Naive thymus-derived CD8-positive, alpha-beta T cell (primary cell): ENCODE results near the gene ITPRIPL2. TPM values are rescaled to one million over a fixed set of nuclear protein-coding genes. Genes with fewer than 3 reads are reported as not detected.

Source experiments
- ATAC-seq, 2 donors: fragments of 150-1000 bp; cut with Tn5 transposase in 1 of 2; sonication (Bioruptor Pico), chemical (Tn5 transposase) in 1 of 2; 1 replicate in 1 of 2; 2 replicates in 1 of 2; pipeline ENCODE4 v1.10.0; 2021; ENCODE audit warnings: mild to moderate bottlenecking in 2 of 2, moderate library complexity in 2 of 2
- POLR2A ChIA-PET: fragments of 350-600 bp; sonication (Branson Sonifier 250); formaldehyde crosslinking; loops from one replicate; lab custom pipeline; 2021; ENCODE audit warnings: antibody characterized with exemption; lab: Charles Lee
- DNase-seq, 10 donors: peaks; one replicate each; pipeline versions ENCODE4 v3.0.0 to v3.0.0-alpha.2; 2020 to 2022
- H3K27ac Mint-ChIP-seq, 10 donors: one replicate each; pipeline ENCODE4 v1.8.0; 2020 to 2022; ENCODE audit warnings: mild to moderate bottlenecking in 10 of 10, mixed read lengths in 10 of 10, moderate library complexity in 4 of 10, inconsistent platforms in 1 of 10
- H3K27me3 Mint-ChIP-seq, 5 donors: one replicate each; pipeline ENCODE4 v1.8.0; 2021 to 2022; ENCODE audit warnings: mixed read lengths in 5 of 5
- H3K36me3 Mint-ChIP-seq, 3 donors: one replicate each; pipeline ENCODE4 v1.8.0; 2020 to 2022; ENCODE audit warnings: mixed read lengths in 3 of 3, mild to moderate bottlenecking in 2 of 3, inconsistent platforms in 1 of 3
- H3K4me1 Mint-ChIP-seq, 4 donors: one replicate each; pipeline ENCODE4 v1.8.0; 2021 to 2022; ENCODE audit warnings: mixed read lengths in 4 of 4
- H3K4me3 Mint-ChIP-seq, 10 donors: one replicate each; pipeline ENCODE4 v1.8.0; 2020 to 2022; ENCODE audit warnings: mild to moderate bottlenecking in 10 of 10, mixed read lengths in 10 of 10, moderate library complexity in 6 of 10, inconsistent platforms in 1 of 10
- H3K9me3 Mint-ChIP-seq, 9 donors: one replicate each; pipeline ENCODE4 v1.8.0; 2020 to 2022; ENCODE audit warnings: mixed read lengths in 9 of 9, mild to moderate bottlenecking in 3 of 9, inconsistent platforms in 1 of 9, moderate library complexity in 1 of 9
- polyA plus RNA-seq, 3 donors: library from polyadenylated mRNA; unstranded; fragments of 300-500 nt; fragmentation: Illumina TruSeq; gene quantifications; one replicate each; pipeline ENCODE4 v1.2.3, GENCODE V29; 2021
- total RNA-seq, 8 experiments: library from RNA in 2 of 8; stranded (reverse) in 2 of 8; gene quantifications; one replicate each; pipeline ENCODE4 v1.2.3 and lab custom pipeline; 2021 to 2026

The ITPRIPL2 gene
- total and polyA plus RNA-seq, 5 experiments from 2014 or later, result 0.13 to 0.23 (median 0.17) TPM; not detected in 1

DNA sequence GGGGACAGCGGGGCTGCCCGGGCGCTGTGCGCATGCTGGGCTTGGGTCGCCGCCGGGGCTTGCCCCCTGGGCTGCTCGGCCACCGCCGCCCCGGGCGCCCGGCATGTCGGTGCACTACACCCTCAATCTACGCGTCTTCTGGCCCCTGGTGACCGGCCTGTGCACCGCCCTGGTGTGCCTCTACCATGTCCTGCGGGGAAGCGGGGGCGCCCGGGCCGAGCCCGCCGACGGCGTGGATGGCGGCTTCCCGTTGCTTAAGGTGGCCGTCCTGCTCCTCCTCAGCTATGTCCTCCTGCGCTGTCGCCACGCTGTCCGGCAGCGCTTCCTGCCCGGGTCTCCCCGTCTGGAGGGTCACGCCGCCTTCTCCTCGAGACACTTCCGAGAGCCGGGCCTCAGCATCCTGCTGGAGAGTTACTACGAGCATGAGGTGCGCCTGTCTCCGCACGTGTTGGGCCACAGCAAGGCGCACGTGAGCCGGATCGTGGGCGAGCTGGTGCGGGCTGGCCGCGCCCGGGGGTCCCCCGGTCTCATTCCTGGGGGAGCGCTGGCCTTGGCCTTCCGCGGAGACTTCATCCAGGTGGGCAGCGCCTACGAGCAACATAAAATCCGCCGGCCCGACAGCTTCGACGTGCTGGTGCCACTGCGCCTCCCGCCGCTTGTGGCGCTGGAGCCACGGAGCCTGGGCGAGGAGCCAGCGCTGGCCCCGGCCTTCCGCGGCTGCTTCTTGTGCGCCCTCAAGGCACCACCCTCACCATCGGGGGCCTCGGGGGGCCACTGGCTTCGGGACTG lies 789 bp downstream of the ITPRIPL2 start:
- no peak overlapping the region for H3K4me3 Mint-ChIP-seq
- POLR2A ChIA-PET, result no interaction called here
- H3K4me1 Mint-ChIP-seq, result peaks cover 3 to 18% (median 5%) of the 10 kb centered on the region in 4 donors
- peaks cover 6 to 50% (median 26%) of the 10 kb centered on the region in 5 donors for H3K27me3 Mint-ChIP-seq
- ATAC-seq (no peak), DNase-seq (no peak)
- no peaks in the 10 kb centered on the region for H3K9me3 Mint-ChIP-seq
- H3K27ac Mint-ChIP-seq, result no peak overlapping the region
- H3K36me3 Mint-ChIP-seq, result no peaks in the 10 kb centered on the region

DNA sequence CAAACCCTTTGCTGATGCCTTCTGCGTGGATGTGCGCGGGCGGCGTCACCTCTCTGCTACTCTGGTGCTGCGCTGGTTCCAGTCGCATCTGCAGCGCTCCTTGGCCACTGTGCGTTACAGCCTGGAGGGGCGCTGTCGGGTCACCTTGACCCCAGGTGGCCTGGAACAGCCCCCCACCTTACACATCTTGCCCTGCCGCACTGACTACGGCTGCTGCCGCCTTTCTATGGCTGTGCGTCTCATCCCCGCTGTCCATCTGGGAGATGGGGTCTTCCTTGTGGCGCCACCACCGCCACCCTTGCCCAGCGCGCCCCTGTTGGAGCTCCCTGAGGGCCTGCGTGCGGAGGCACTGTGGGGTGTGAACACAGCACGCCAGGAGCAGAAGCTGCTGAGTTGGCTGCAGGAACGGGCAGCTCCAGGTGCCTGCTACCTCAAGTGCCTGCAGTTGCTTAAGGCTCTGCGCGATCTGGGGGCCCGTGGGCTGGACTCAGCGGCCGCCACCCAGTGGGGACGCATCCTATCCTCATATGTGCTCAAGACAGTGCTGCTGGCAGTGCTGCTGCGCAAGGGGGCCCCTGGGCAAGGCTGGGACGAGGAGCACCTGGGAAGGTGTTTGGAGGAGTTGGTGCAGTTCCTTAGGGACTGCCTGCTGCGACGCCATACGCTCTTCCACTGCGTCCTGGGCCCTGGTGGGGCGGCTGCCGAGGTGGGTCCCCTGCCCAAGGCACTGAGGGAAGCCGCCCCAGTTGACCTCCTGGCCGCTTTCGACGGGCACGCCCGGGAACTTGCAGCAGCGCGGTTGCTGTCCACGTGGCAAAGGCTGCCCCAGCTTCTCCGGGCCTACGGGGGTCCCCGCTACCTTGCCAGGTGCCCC lies 1.6 kb downstream of the ITPRIPL2 start:
- Mint-ChIP-seq H3K4me1 (peaks cover 3 to 21% (median 5%) of the 10 kb centered on the region in 4 donors), H3K36me3 (no peaks in the 10 kb centered on the region), H3K9me3 (no peaks in the 10 kb centered on the region), H3K4me3 (no peak overlapping the region), H3K27ac (no peak overlapping the region), H3K27me3 (peaks cover 6 to 50% (median 26%) of the 10 kb centered on the region in 5 donors)
- DNase-seq (no peak), ATAC-seq (no peak)
- POLR2A ChIA-PET, result no interaction called here

GRCh38 chr16:19116711-19117449 lies 3.1 kb downstream of the ITPRIPL2 start:
- H3K4me1 Mint-ChIP-seq, result peaks cover 3 to 21% (median 5%) of the 10 kb centered on the region in 4 donors
- ATAC-seq (no peak), DNase-seq (no peak)
- POLR2A ChIA-PET, result no interaction called here
- H3K4me3 Mint-ChIP-seq, result peak overlapping the region in 1 of 10 donors; percentile 16
- H3K9me3 Mint-ChIP-seq, result no peaks in the 10 kb centered on the region
- H3K36me3 Mint-ChIP-seq, result no peaks in the 10 kb centered on the region
- peak overlapping the region in 3 of 10 donors; percentile 12 to 37 (median 34) for H3K27ac Mint-ChIP-seq
- H3K27me3 Mint-ChIP-seq, result peaks cover 6 to 40% (median 23%) of the 10 kb centered on the region in 5 donors

- DNase-seq, result no peak
- POLR2A ChIA-PET, result no interaction called here
- no peak for ATAC-seq
- peaks cover 3 to 19% (median 5%) of the 10 kb centered on the region in 4 donors for H3K4me1 Mint-ChIP-seq
- H3K27ac Mint-ChIP-seq, result peak overlapping the region in 4 of 10 donors; percentile 1 to 58 (median 4)
- H3K36me3 Mint-ChIP-seq, result no peaks in the 10 kb centered on the region
- no peaks in the 10 kb centered on the region for H3K9me3 Mint-ChIP-seq
- peak overlapping the region in 7 of 10 donors; percentile 0 to 74 (median 8) for H3K4me3 Mint-ChIP-seq
- peaks cover 4 to 25% (median 14%) of the 10 kb centered on the region in 5 donors for H3K27me3 Mint-ChIP-seq
Measured at GRCh38 chr16:19118938-19119431, 5.2 kb downstream of the ITPRIPL2 start.

- Mint-ChIP-seq H3K27ac (no peak overlapping the region), H3K4me1 (peaks cover 3 to 19% (median 5%) of the 10 kb centered on the region in 4 donors), H3K4me3 (no peak overlapping the region), H3K9me3 (no peaks in the 10 kb centered on the region), H3K36me3 (no peaks in the 10 kb centered on the region), H3K27me3 (peaks cover 6 to 25% (median 14%) of the 10 kb centered on the region in 5 donors)
- no peak for ATAC-seq
- no peak for DNase-seq
- POLR2A ChIA-PET, result no interaction called here
Measured at GRCh38 chr16:19119564-19119963, 5.8 kb downstream of the ITPRIPL2 start.

GRCh38 chr16:19123535-19124178 lies 9.9 kb downstream of the ITPRIPL2 start:
- H3K27me3 Mint-ChIP-seq, result peaks cover 6 to 17% (median 10%) of the 10 kb centered on the region in 5 donors
- H3K27ac Mint-ChIP-seq, result no peak overlapping the region
- ATAC-seq (no peak), DNase-seq (no peak)
- no peak overlapping the region for H3K4me3 Mint-ChIP-seq
- POLR2A ChIA-PET, result no interaction called here
- H3K36me3 Mint-ChIP-seq, result no peaks in the 10 kb centered on the region
- no peaks in the 10 kb centered on the region for H3K9me3 Mint-ChIP-seq
- H3K4me1 Mint-ChIP-seq, result peaks cover 3 to 10% (median 5%) of the 10 kb centered on the region in 4 donors

DNA sequence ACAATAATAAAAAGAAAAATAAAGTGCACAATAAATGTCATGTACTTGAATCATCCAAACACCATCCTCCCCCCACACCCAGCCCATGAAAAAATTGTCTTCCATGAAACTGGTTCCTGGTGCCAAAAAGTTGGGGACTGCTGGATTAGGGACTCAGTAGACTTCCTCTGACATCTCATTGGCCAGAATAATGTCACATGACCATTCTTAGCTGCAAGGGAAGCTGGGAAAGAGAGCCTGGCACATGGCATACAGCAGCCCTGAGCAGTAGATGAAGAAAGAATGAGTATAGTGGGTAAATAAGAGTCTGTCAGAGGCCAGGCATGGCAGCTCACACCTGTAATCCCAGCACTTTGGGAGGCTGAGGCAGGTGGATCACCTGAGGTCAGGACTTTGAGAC lies 12.5 kb downstream of the ITPRIPL2 start:
- no peak overlapping the region for H3K27ac Mint-ChIP-seq
- ATAC-seq (no peak), DNase-seq (no peak)
- no peaks in the 10 kb centered on the region for H3K9me3 Mint-ChIP-seq
- H3K27me3 Mint-ChIP-seq, result peaks cover 3 to 9% (median 7%) of the 10 kb centered on the region in 5 donors
- H3K36me3 Mint-ChIP-seq, result no peaks in the 10 kb centered on the region
- H3K4me1 Mint-ChIP-seq, result peaks cover 6 to 16% (median 10%) of the 10 kb centered on the region in 4 donors
- H3K4me3 Mint-ChIP-seq, result no peak overlapping the region
- POLR2A ChIA-PET, result no interaction called here

- no peak for DNase-seq
- no peak overlapping the region for H3K4me3 Mint-ChIP-seq
Measured at GRCh38 chr16:19127205-19127604, 13.4 kb downstream of the ITPRIPL2 start.

DNA sequence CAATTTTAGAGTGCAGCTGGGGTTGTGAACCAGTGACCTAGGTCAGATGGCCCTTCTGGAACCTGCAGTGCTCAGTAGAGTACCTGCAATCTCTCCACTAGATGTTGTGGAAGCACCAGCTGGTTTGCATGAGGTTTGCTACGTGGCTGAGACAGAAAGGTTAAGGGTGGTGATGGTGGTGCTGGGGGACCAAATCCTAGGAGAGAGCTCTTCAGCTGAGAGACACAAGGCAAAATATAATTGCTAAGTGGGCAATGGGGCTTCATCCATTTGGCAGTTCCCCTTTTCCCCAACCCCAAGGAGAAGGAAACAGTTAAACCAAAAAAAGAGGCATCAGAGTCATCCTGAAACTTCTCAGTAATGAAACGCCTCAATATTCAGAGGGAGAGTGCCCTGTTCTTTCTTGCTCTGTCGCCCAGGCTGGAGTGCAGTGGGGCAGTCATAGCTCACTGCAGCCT lies 13.9 kb downstream of the ITPRIPL2 start:
- Mint-ChIP-seq H3K4me3 (no peak overlapping the region), H3K36me3 (no peaks in the 10 kb centered on the region), H3K9me3 (no peaks in the 10 kb centered on the region), H3K27me3 (peaks cover under 1 to 9% (median 5%) of the 10 kb centered on the region in 5 donors), H3K27ac (no peak overlapping the region), H3K4me1 (peaks cover 7 to 19% (median 11%) of the 10 kb centered on the region in 4 donors)
- DNase-seq, result no peak
- POLR2A ChIA-PET, result no interaction called here
- no peak for ATAC-seq

More at GRCh38 chr16:19127205-19127604, 13.4 kb downstream of the ITPRIPL2 start:
- H3K27me3 Mint-ChIP-seq, result peaks cover 2 to 9% (median 7%) of the 10 kb centered on the region in 5 donors
- no peak overlapping the region for H3K27ac Mint-ChIP-seq
- ATAC-seq, result no peak
- no peaks in the 10 kb centered on the region for H3K36me3 Mint-ChIP-seq
- POLR2A ChIA-PET, result no interaction called here
- H3K9me3 Mint-ChIP-seq, result no peaks in the 10 kb centered on the region
- peaks cover 7 to 19% (median 11%) of the 10 kb centered on the region in 4 donors for H3K4me1 Mint-ChIP-seq

DNA sequence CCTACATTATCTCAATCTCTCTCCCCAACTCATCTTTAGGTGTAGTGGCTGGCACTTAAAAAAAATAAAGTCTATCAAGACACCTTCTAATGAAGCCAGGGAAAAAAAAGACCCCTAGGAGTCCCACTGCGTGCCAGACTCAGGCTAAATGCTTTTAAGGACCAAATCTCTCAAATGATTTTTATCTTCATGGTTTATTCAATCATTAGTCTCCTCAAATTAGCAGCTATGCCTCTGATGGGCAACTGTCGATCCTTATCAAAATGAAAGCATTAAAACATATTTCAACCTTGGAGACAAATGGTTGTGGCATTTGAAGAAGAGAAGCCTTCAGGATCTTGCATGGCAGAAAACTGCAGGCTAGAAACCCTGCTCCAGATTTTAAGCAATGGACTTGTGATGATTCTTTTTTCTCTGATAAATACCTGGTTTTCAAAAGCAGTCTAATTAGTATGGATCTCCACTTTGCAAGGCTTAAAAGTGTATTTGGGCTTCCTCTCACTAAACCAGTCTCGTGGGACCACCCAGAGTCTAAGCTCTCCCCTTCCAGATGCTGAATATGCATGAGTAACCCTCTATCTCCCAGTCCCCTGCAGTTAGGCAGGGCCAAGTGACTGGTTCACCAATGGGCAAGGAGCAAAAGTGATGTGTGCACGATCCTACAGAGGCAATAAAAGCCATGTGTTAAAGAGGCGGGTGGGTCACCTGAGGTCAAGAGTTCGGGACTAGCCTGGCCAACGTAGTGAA lies 14.9 kb downstream of the ITPRIPL2 start:
- POLR2A ChIA-PET, result no interaction called here

DNA sequence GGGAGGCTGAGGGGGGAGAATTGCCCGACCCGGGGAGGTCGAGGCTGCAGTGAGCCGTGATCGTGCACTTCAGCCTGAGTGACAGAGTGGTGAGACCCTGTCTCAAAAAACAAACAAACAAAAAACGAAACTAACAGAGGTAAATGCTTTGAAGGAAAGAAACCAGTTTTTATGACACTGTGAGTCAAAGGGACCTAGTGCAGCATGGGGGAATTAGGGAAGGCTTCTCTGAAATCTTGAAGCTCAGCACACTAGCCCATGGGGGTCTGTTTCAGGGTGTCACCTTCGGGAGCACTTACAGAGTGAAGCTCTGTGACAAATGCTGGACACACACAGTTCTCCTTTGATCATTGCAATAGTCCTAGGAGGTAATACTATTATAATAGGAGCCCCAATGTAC lies 16.6 kb downstream of the ITPRIPL2 start:
- POLR2A ChIA-PET, result no interaction called here
- Mint-ChIP-seq H3K27ac (no peak overlapping the region), H3K27me3 (no peaks in the 10 kb centered on the region), H3K4me1 (peaks cover 7 to 19% (median 11%) of the 10 kb centered on the region in 4 donors), H3K36me3 (no peaks in the 10 kb centered on the region), H3K4me3 (peak overlapping the region in 2 of 10 donors; percentile 11 to 42), H3K9me3 (no peaks in the 10 kb centered on the region)
- ATAC-seq, result no peak
- no peak for DNase-seq

More for the DNA sequence above, 14.9 kb downstream of the ITPRIPL2 start:
- DNase-seq (no peak), ATAC-seq (no peak)
- Mint-ChIP-seq H3K4me3 (no peak overlapping the region), H3K9me3 (no peaks in the 10 kb centered on the region), H3K27me3 (peaks cover 0 to 9% (median 5%) of the 10 kb centered on the region in 5 donors), H3K4me1 (peaks cover 7 to 19% (median 11%) of the 10 kb centered on the region in 4 donors), H3K27ac (no peak overlapping the region), H3K36me3 (no peaks in the 10 kb centered on the region)
